HG03025 (cell line): Measurements from ENCODE around the gene FHAD1.
"Not testable (repeated sequence)": the region's sequence is repeated elsewhere in the genome, so short reads cannot be mapped to it uniquely, and the experiment has no call there.

Source experiments
- ATAC-seq: cut with Tn5 transposase; IDR thresholded peaks from one replicate; pipeline ENCODE4 v1.9.1; 2021; ENCODE audit warnings: mild to moderate bottlenecking, moderate library complexity; ENCODE audit not compliant: unreplicated experiment, low FRiP score

The FHAD1 gene

GRCh38 chr1:15427280-15427666 is 180.2 kb downstream of the FHAD1 start:
- ATAC-seq = no peak

DNA sequence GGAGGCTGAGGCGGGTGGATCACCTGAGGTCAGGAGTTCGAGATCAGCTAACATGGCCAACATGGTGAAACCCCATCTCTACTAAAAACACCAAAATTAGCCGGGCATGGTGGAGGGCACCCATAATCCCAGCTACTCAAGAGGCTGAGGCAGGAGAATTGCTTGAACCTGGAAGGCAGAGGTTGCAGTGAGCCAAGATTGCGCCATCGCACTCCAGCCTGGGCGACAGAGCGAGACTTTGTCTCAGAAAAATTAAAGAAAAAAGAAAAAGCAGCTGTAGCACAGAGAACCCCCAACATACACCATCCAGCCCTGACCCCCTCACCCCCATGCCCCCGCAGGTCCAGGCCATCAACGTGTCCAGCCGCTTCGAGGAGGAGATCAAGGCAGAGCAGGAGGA is 181.2 kb downstream of the FHAD1 start:
- ATAC-seq = not testable (repeated sequence)

GRCh38 chr1:15428815-15429435 is 181.9 kb downstream of the FHAD1 start:
- ATAC-seq = no peak

- no peak for ATAC-seq
Measured at GRCh38 chr1:15429701-15430149, 182.7 kb downstream of the FHAD1 start.

GRCh38 chr1:15430787-15431570 is 184.0 kb downstream of the FHAD1 start:
- no peak for ATAC-seq

GRCh38 chr1:15431571-15431948 is 184.5 kb downstream of the FHAD1 start:
- no peak for ATAC-seq

- ATAC-seq = no peak
Measured at GRCh38 chr1:15432324-15432723, 185.3 kb downstream of the FHAD1 start.

- no peak for ATAC-seq
Measured at GRCh38 chr1:15433471-15433870, 186.4 kb downstream of the FHAD1 start.

GRCh38 chr1:15434739-15435138 is 187.7 kb downstream of the FHAD1 start:
- not testable (repeated sequence) for ATAC-seq

- no peak for ATAC-seq
Measured at GRCh38 chr1:15435239-15436077, 188.4 kb downstream of the FHAD1 start.

- ATAC-seq = no peak
Measured at GRCh38 chr1:15436881-15437442, 189.9 kb downstream of the FHAD1 start.

DNA sequence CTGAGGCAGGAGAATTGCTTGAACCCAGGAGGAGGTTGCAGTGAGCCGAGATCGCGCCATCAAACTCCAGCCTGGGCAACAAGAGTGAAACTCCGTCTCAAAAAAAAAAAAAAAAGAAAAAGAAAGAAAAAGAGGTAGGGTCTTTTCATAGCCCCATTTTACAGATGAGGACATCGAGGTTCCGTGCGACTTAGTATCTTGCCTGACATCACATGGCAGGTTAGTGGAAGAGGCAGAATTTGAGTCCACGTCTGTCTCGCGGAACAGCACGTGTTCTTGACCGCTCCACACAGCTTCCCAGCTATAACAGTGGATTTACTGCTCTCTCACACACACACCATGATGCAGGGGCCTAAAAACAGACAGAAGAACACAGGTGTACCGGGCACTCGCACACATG is 192.3 kb downstream of the FHAD1 start:
- no peak for ATAC-seq

DNA sequence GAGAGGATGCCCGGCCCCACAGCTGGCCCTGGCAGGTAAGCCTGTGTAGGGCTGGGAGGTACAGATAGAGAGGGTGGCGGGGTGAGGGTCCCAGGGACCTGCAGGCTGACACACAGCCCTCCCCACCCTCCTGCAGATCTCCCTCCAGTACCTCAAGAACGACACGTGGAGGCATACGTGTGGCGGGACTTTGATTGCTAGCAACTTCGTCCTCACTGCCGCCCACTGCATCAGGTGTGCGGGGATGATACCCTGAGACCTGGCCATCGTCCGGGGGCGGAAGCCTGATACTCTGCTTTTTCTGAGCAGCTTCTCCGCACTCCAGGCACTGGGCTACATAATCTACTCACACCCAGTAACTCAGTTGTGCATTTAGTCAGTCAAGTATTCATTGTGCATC is 193.3 kb downstream of the FHAD1 start:
- ATAC-seq = no peak

DNA sequence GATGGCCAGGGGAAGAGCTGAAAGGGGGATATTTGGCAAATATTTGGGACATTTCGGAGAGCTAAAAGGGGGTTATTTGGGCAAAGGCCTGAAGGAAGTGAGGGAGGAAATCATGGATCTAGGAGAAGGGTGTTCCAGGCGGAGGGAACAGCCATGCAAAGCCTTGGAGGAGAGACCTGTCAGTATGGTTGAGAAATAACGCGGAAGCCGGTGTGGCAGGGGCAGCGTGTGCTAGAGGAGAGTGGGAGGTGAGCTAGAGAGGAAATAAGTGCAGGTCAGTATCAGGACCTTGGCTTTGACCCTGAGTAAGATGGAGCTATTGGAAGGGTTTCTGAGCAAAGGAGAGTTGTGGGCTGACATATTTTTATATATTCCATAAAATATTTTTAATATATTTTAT is 194.2 kb downstream of the FHAD1 start:
- no peak for ATAC-seq

- ATAC-seq = no peak
Measured at GRCh38 chr1:15442119-15442518, 195.1 kb downstream of the FHAD1 start.

GRCh38 chr1:15442759-15443158 is 195.7 kb downstream of the FHAD1 start:
- no peak for ATAC-seq

- ATAC-seq = no peak
Measured at GRCh38 chr1:15443281-15443680, 196.3 kb downstream of the FHAD1 start.

DNA sequence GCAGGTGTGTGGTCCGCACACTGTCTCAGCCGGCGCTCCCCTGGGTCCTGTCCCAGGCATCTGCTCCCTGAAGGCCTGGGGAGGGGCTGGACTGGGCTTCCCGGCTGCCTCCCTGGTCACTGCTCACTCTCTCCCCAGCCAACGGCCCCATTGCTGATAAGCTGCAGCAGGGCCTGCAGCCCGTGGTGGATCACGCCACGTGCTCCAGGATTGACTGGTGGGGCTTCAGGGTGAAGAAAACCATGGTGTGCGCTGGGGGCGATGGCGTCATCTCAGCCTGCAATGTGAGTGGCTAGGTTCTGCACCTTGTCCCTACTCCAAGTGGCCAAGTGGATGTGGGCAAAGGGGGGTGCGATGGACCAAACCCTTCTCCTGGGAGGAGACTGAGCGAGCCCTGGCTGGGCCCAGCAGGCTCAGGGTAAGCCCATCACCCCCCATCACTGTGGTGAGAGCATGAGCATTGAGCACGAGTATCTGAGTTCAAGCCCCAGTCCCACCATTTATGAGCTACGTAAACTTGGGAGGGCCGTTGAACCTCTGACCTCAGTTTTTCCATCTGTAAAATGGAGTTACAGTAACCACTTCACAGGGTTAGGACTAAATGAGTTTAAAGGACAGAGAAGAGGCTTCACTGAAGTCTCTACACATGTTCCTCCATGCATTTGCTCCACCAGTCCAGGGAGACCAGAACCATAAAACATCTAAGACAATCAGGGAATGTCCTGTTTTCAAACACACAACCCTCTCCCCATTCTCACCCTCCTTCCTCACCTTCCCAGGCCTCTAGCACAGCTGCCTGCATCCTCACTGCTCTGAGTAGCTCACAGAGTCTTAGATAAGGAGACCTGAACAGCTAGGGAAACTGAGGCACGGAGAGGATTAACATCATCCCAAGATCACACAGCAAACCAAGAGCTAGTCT is 197.7 kb downstream of the FHAD1 start:
- ATAC-seq = no peak

DNA sequence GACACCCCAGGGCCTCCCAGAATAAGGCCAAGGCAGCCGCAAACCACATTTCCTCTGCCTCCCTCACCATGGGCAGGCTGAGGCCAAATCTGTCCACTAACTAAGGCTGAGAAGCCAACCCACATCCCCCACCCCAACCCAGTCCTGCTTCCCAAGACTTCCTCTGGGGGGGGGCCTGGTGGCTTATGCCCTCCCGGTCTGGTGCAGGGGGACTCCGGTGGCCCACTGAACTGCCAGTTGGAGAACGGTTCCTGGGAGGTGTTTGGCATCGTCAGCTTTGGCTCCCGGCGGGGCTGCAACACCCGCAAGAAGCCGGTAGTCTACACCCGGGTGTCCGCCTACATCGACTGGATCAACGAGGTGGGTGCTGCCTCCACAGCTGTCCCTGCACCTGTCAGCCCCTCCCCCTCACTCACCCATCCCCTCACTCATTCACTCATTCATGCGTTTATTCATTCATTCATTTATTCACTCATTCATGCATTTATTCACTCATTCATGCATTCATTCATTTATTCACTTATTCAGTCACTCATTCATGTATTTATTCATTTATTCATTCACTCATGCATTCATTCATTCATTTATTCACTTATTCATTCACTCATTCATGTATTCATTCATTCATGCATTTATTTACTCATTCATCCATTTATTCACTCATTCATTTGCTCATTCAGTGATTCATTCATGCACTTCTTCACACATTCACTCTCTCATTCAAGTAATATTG is 198.5 kb downstream of the FHAD1 start:
- no peak for ATAC-seq
